WI38 (cell line): ENCODE data around the gene NLRP3.
"Not testable (repeated sequence)": the region's sequence is repeated elsewhere in the genome, so short reads cannot be mapped to it uniquely, and the experiment has no call there.

Experiments
- H3K4me3 ChIP-seq: 2 replicates; pipeline ENCODE4 v1.5.1; 2011; ENCODE audit warnings: low read depth, mild to moderate bottlenecking, control low read depth, low read length
- TF ChIP-seq, protein P1 (sequence below): IDR thresholded peaks from 2 replicates; pipeline ENCODE4 v1.5.1; 2012; ENCODE audit warnings: low read depth, mild to moderate bottlenecking, control low read depth, low read length

The NLRP3 gene

DNA sequence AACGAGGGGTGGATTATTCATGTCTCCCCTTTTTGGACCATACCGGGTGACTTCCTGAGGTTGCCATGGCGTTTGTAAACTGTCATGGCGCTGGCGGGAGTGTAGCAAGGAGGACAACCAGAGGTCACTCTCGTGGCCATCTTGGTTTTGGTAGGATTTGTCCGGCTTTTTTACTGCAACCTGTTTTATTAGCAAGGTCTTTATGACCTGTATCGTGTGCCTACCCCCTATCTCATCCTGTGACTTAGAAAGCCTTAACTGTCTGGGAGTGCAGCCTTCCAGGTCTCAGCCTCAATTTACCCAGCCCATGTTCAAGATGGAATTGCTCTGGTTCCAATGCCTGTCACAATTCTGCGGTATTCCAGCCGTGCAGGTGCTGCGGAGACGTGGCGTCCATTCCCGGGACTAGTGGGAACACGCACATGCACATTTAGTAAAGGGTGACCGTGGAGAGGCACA lies 44.1 kb upstream of the NLRP3 start:
- TF ChIP-seq, protein P1, sequence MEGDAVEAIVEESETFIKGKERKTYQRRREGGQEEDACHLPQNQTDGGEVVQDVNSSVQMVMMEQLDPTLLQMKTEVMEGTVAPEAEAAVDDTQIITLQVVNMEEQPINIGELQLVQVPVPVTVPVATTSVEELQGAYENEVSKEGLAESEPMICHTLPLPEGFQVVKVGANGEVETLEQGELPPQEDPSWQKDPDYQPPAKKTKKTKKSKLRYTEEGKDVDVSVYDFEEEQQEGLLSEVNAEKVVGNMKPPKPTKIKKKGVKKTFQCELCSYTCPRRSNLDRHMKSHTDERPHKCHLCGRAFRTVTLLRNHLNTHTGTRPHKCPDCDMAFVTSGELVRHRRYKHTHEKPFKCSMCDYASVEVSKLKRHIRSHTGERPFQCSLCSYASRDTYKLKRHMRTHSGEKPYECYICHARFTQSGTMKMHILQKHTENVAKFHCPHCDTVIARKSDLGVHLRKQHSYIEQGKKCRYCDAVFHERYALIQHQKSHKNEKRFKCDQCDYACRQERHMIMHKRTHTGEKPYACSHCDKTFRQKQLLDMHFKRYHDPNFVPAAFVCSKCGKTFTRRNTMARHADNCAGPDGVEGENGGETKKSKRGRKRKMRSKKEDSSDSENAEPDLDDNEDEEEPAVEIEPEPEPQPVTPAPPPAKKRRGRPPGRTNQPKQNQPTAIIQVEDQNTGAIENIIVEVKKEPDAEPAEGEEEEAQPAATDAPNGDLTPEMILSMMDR: no peak
- no peak overlapping the region for H3K4me3 ChIP-seq

DNA sequence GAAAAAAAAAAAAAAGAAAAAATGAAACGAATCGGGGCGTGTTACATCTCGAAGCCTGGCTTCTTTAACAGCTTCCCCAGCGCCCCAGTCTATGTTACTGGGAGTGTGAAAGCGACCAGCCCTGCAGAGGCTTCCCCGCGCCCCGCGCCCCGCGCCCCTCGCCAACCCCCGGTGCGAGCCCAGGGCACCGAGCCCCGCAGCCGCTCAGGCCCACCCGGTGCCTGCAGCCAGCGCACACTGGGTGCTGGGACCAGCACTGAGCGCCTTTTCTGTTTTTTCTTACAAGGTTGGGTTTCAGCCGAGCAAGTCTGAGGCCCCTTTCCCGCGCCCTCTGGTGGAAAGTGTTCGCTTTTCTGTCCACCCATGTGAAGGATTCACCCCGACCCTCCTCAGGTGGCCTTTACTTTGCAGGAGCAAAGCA lies 42.2 kb upstream of the NLRP3 start:
- TF ChIP-seq, protein P1: peak; percentile 55
- peak overlapping the region; percentile 51 for H3K4me3 ChIP-seq

DNA sequence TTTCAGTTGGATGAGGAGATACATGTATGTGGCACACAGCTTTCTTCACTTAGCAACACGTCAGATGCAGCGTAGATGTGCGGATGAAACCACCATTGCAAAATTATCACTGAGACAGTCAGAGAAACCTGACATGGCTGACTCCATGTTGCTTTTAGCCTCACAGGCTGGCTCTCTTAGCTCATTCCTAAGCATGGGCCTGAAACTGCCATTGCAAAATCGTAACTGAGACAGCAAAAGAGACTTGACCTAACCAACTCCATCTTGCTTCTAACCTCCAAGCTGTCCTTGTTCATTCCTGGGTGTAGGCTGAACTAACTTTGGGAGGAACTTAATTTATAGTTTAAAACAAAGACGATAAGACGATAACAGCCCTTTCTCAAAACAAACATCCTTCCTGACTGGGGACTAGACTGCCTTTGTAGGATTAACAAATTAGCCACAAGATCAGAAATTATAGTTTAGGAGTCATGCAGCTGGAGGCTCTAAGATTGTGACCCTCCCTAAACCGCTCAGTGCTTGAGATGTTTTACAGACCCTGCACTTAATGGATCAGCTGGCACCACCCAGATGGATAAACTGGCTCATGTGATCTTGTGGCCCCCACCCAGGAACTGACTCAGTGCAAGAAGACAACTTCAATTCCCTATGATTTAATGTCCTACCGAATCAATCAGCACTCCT lies 41.2 kb upstream of the NLRP3 start:
- H3K4me3 ChIP-seq: not testable (repeated sequence)

DNA sequence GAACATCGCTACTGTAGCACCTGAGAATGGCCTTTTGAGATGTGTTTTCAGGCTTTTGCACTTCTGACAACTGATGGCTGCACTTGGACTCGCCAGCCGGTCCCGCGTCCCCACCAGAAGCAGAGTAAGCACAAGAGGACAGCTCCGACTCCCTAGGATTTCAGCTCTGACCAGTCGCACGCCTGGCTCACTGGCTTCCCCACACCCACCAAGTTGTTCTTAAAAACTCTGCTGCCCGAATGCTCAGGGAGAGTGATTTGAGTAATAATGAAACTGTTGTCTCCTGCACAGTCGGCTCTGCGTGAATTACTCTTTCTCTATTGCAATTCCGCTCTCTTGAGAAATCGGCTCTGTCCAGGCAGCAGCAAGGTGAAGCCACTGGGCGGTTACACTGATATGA lies 40.2 kb upstream of the NLRP3 start:
- no peak overlapping the region for H3K4me3 ChIP-seq
- TF ChIP-seq, protein P1: no peak

DNA sequence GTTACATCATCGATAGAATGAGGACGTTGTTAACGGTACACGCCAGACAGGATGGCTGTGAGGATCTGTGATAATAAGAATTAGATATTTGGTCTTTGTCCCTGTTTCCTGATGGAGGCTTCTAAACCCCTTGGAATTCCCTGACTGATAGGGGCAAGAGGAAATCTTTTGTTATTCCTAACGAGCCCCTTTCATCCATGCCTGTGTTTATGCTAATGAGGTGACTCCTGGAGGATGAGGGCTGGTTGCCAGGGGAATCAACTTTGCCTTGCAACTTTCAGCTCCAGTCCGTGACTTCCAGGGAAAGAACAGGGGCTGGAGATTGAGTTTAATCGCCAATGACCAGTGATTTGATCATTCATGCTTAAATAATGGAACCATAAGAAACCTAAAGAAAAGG lies 39.3 kb upstream of the NLRP3 start:
- TF ChIP-seq, protein P1: no peak
- H3K4me3 ChIP-seq: no peak overlapping the region

DNA sequence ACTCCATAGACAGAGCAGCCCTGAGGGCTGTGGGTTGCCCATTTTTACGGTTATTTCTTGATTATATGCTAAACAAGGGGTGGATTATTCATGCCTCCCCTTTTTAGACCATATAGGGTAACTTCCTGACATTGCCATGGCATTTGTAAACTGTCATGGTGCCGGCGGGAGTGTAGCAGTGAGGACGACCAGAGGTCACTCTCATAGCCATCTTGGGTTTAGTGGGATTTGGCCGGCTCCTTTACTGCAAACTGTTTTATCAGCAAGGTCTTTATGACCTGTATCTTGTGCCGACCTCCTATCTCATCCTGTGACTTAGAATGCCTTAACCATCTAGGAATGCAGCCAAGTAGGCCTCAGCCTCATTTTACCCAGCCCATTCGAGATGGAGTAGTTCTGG lies 38.3 kb upstream of the NLRP3 start:
- H3K4me3 ChIP-seq: not testable (repeated sequence)

DNA sequence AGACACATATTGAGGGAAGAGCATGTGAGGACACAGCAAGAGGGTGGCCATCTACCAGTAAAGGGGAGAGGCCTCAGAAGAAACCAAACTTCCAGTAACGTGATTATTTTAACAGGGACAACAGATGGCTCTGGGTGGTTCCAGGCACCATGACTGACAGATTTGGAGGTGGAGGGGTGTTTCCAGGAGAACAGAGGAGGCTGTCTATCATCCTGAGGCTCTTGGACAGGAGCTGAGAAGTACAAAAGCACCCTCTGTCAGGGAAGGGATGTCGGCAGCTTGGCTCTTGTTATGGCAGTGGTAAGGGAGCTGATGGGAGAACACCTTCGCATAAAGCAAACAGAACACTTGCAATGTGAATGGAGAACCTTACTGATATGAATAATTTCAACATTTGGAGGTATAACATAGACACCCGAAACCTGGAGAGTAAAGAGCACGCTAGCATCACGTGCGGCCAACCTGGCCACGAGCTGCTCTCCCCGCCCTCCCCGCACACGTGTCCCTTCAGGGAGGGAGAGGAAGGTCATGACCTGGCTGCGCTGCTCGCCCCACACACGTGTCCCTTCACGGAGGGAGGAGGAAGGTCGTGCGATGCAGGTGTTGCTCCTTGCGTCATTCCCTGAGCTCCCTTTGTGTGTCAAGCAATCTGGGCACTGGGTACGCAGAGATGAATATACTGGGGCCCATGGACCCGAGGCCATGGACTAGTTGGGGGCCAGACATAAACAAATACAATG lies 37.5 kb upstream of the NLRP3 start:
- no peak overlapping the region for H3K4me3 ChIP-seq
- TF ChIP-seq, protein P1: no peak

DNA sequence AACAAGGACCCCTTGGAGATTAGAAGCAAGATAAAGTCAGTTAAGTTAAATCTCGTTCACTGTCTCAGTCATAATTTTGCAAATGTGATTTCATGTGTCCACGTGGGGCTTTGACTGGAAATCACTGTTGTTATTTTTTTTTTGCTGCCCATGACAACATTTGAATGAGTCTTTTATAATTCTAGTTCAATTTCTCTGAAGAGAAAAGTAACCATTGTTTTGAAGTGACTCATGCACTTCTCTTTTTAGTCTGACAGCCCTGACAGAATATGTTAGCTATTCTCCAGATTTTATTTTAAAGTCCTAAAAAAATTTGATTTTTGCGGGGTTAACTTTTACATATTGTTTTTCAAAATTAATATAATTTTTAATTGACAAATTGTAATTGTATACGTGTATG lies 30.7 kb upstream of the NLRP3 start:
- TF ChIP-seq, protein P1: no peak
- H3K4me3 ChIP-seq: no peak overlapping the region
